Measurements from ENCODE around the gene RXYLT1. TPM values are rescaled to one million over a fixed set of nuclear protein-coding genes. Genes with fewer than 3 reads are reported as not detected.

RXYLT1 gene
- total RNA-seq, 2 donors from 2014 or later = 8.9 to 18.5 TPM

DNA sequence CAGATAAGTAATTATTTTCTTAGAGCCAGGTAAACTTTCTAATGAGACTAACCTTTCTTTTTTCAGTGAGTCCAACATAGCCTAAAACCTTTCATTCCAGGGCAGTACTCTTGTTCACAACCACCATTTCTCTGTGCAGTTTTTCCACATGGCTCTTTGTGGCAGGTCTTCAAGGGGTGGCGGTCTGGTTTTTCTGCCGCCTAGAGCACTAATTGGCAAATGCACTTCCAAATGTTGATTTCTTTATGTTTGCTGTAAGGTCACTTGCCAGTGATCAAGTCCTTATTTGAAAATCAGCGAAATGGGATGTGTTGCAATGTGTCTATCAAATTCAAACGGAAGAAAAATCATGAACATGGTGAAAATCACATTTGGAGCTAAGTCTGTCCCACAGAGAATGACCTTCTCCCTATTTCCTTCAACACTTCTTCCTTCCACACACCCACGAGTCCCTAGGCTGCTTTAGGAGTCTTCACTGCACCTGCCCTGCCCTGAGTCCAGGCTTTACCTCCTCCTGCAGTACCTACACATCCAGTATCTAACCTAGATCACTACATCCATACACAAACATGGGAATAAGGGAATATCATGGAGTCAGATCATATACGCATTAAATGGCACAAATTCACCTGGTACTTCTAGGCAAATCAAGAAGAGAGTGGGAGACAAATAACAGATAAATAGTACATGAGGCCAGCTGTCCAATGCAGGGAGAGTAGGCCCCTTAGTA lies 66.7 kb downstream of the RXYLT1 start:
- no peak for DNase-seq (ENCODE audit: low spot score)
- H3K4me1 ChIP-seq (ENCODE audit: control insufficient read depth in 1 of 2, low read depth in 2 of 2) = peaks cover 10 to 25% of the 10 kb centered on the region in 2 donors
- no peak overlapping the region for H3K27ac ChIP-seq
- no peak for ATAC-seq (ENCODE audit: insufficient number of reproducible peaks, low FRiP score, low read depth)
- peak overlapping the region; percentile 95 for H3K4me3 ChIP-seq
- no peaks in the 10 kb centered on the region for H3K27me3 ChIP-seq (replicated peaks; ENCODE audit: insufficient read depth)
- no peaks in the 10 kb centered on the region for H3K9me3 ChIP-seq
- TF ChIP-seq CTCF (IDR thresholded peaks at IDR 0.05) = no peak
- H3K36me3 ChIP-seq = no peaks in the 10 kb centered on the region

- no peaks in the 10 kb centered on the region for H3K9me3 ChIP-seq
- no peak overlapping the region for H3K27ac ChIP-seq
- H3K27me3 ChIP-seq (replicated peaks; ENCODE audit: insufficient read depth) = no peaks in the 10 kb centered on the region
- DNase-seq (ENCODE audit: low spot score) (no peak), ATAC-seq (ENCODE audit: insufficient number of reproducible peaks, low FRiP score, low read depth) (no peak)
- H3K4me3 ChIP-seq = no peak overlapping the region
- H3K36me3 ChIP-seq = no peaks in the 10 kb centered on the region
- peaks cover 10 to 25% of the 10 kb centered on the region in 2 donors for H3K4me1 ChIP-seq (ENCODE audit: control insufficient read depth in 1 of 2, low read depth in 2 of 2)
- no peak for TF ChIP-seq CTCF (IDR thresholded peaks at IDR 0.05)
These were observed 68.7 kb downstream of the RXYLT1 start for GRCh38 chr12:63848450-63848849.

DNA sequence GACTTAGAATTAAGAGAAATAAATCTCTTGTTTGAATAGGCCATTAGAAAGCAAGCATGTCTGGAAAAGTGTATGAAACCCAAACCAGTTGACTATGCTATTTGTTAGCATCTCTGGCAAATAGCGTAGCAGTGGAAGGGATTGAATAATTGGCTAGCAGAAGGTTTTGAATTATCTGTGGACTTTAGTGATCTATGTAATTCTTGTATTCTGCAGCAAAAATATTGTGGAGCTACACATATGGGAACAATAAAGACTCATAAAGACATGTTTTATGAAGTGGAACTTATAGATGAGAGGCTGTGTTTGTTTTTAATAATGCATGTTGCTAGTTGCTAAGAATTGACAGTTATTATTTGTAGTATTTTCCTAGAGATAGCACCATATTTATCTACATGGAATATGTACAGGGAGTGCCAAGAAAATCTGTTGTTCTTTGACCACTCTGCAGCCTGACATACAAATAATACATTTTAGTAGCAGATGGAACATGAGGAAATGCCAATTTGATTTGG lies 69.5 kb downstream of the RXYLT1 start:
- Histone ChIP-seq H3K9me3 (no peaks in the 10 kb centered on the region), H3K4me3 (no peak overlapping the region), H3K27me3 (replicated peaks; ENCODE audit: insufficient read depth) (no peaks in the 10 kb centered on the region), H3K27ac (no peak overlapping the region), H3K4me1 (ENCODE audit: control insufficient read depth in 1 of 2, low read depth in 2 of 2) (peaks cover 10 to 25% of the 10 kb centered on the region in 2 donors), H3K36me3 (no peaks in the 10 kb centered on the region)
- no peak for ATAC-seq (ENCODE audit: insufficient number of reproducible peaks, low FRiP score, low read depth)
- no peak for DNase-seq (ENCODE audit: low spot score)
- no peak for TF ChIP-seq CTCF (IDR thresholded peaks at IDR 0.05)

DNA sequence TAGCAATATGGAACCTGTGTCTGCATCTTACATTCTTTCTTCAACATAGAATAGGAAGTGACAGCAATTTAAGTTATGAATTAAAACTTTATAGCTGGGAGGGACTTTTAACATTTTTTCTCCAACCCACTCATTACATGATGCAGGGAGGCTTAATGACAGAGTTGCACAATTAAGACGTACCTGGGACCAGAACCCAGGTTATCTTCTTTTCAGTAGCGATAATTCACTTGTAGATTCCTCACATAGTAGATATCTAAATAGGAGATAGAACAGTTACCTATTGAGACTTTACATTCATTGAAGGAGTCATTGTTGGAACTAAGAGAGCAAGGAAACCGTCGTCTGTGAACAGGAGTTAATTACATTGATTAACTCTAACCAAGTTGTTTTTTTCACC lies 69.9 kb downstream of the RXYLT1 start:
- no peak for ATAC-seq (ENCODE audit: insufficient number of reproducible peaks, low FRiP score, low read depth)
- H3K4me1 ChIP-seq (ENCODE audit: control insufficient read depth in 1 of 2, low read depth in 2 of 2) = peaks cover 10 to 25% of the 10 kb centered on the region in 2 donors
- no peak overlapping the region for H3K27ac ChIP-seq
- H3K9me3 ChIP-seq = no peaks in the 10 kb centered on the region
- no peak for DNase-seq (ENCODE audit: low spot score)
- no peaks in the 10 kb centered on the region for H3K27me3 ChIP-seq (replicated peaks; ENCODE audit: insufficient read depth)
- no peak for TF ChIP-seq CTCF (IDR thresholded peaks at IDR 0.05)
- no peak overlapping the region for H3K4me3 ChIP-seq
- no peaks in the 10 kb centered on the region for H3K36me3 ChIP-seq

GRCh38 chr12:63853978-63854377 lies 74.3 kb downstream of the RXYLT1 start:
- Histone ChIP-seq H3K4me3 (no peak overlapping the region), H3K4me1 (ENCODE audit: control insufficient read depth in 1 of 2, low read depth in 2 of 2) (peaks cover 0 to 5% of the 10 kb centered on the region in 2 donors), H3K27ac (no peak overlapping the region), H3K9me3 (no peaks in the 10 kb centered on the region), H3K27me3 (replicated peaks; ENCODE audit: insufficient read depth) (no peaks in the 10 kb centered on the region), H3K36me3 (no peaks in the 10 kb centered on the region)
- TF ChIP-seq CTCF (IDR thresholded peaks at IDR 0.05) = no peak
- DNase-seq (ENCODE audit: low spot score) (no peak), ATAC-seq (ENCODE audit: insufficient number of reproducible peaks, low FRiP score, low read depth) (no peak)
